HUES64 (cell line): Measurements from ENCODE around the gene TXK.

Source experiments
- H3K27ac ChIP-seq: 2 replicates; pipeline ENCODE4 v1.7.0; 2013; ENCODE audit warnings: low read depth, low read length, inconsistent platforms
- H3K27me3 ChIP-seq: 2 replicates; pipeline ENCODE4 v1.6.1; 2013; ENCODE audit warnings: mild to moderate bottlenecking, low read length; ENCODE audit not compliant: insufficient read depth
- H3K36me3 ChIP-seq: 2 replicates; pipeline ENCODE4 v1.6.1; 2013; ENCODE audit warnings: mild to moderate bottlenecking, low read length; ENCODE audit not compliant: insufficient read depth
- H3K4me1 ChIP-seq: 2 replicates; pipeline ENCODE4 v1.6.1; 2013; ENCODE audit warnings: mild to moderate bottlenecking, low read length, moderate library complexity; ENCODE audit not compliant: insufficient read depth
- H3K4me3 ChIP-seq: 2 replicates; pipeline ENCODE4 v1.5.1; 2013; ENCODE audit warnings: mild to moderate bottlenecking, low read length, moderate library complexity
- H3K9ac ChIP-seq: 2 replicates; pipeline ENCODE4 v1.6.1; 2013; ENCODE audit warnings: mild to moderate bottlenecking, low read depth, low read length
- H3K9me3 ChIP-seq: 2 replicates; pipeline ENCODE4 v1.6.1; 2013; ENCODE audit warnings: low read depth, low read length; ENCODE audit not compliant: insufficient read depth
- WGBS: fragments of 150-250, 120-280 bp; methylation state at CpG from one replicate; pipeline ENCODE4 v1.1.7; 2013; ENCODE audit warnings: missing lambda C conversion rate; 5-methylcytosine and 5-hydroxymethylcytosine counted together

TXK gene

GRCh38 chr4:48049483-48049882 is 84.6 kb downstream of the TXK start:
- Histone ChIP-seq H3K27me3 (no peaks in the 10 kb centered on the region), H3K9me3 (no peaks in the 10 kb centered on the region), H3K9ac (no peak overlapping the region), H3K4me3 (no peak overlapping the region), H3K27ac (no peak overlapping the region), H3K36me3 (no peaks in the 10 kb centered on the region), H3K4me1 (no peaks in the 10 kb centered on the region)
- 92% methylated on average over 8 of the region's 8 CpGs for WGBS

DNA sequence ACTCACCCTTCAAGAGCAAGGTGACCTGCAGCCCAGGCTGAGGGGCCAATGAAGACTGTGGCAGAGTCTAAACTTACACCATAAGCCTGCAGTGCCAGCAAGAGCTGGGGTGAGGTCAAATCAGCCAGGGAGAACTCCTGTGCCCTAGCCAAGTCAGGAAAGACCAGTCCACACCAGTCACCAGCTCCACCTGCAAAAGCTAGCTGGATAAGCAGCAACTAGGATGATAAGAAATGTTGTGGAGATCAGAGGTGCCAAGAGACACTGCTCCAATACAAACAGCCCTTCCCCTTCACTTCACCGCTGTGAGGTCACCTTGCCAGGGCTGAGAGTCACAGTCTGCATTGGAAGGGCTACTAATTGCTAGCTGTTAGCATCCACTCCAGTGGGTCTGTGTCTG is 86.2 kb downstream of the TXK start:
- WGBS = 80% methylated on average over 1 of the region's 1 CpG
- Histone ChIP-seq H3K27me3 (no peaks in the 10 kb centered on the region), H3K9me3 (no peaks in the 10 kb centered on the region), H3K9ac (no peak overlapping the region), H3K4me1 (no peaks in the 10 kb centered on the region), H3K4me3 (no peak overlapping the region), H3K27ac (no peak overlapping the region), H3K36me3 (no peaks in the 10 kb centered on the region)

GRCh38 chr4:48047421-48047844 is 86.6 kb downstream of the TXK start:
- WGBS = 86% methylated on average over 3 of the region's 3 CpGs
- Histone ChIP-seq H3K9me3 (no peaks in the 10 kb centered on the region), H3K9ac (no peak overlapping the region), H3K4me3 (no peak overlapping the region), H3K27ac (no peak overlapping the region), H3K36me3 (no peaks in the 10 kb centered on the region), H3K27me3 (no peaks in the 10 kb centered on the region), H3K4me1 (peaks cover 5% of the 10 kb centered on the region; the same call in 1 of the 2 replicates)

- no peaks in the 10 kb centered on the region for H3K9me3 ChIP-seq
- H3K36me3 ChIP-seq = no peaks in the 10 kb centered on the region
- no peak overlapping the region for H3K4me3 ChIP-seq
- H3K27me3 ChIP-seq = no peaks in the 10 kb centered on the region
- H3K4me1 ChIP-seq = peaks cover 8% of the 10 kb centered on the region; the same call in 1 of the 2 replicates
- 87% methylated on average over 3 of the region's 3 CpGs for WGBS
- H3K27ac ChIP-seq = no peak overlapping the region
- H3K9ac ChIP-seq = no peak overlapping the region
Measured at GRCh38 chr4:48046059-48046458, 88.0 kb downstream of the TXK start.

DNA sequence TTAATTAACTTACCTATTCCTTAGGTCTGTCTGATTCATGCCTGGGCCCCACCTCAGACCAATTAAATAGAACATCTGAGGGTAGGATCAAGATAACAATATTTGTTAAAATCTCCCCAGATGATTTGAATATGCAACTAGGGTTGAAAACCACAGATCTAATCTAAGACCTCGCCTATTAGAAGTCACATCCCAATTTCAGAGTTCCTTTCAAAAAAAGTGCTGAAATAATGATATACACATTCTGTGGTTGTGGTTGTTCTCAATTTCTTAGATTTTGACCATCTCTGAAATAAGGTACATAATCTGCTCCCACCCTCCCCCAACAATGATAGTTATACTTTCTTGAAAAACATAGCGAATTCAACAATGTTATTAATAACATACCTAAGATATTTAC is 89.8 kb downstream of the TXK start:
- Histone ChIP-seq H3K4me1 (peaks cover 8% of the 10 kb centered on the region; the same call in 1 of the 2 replicates), H3K9ac (no peak overlapping the region), H3K4me3 (no peak overlapping the region), H3K9me3 (no peaks in the 10 kb centered on the region), H3K27me3 (no peaks in the 10 kb centered on the region), H3K27ac (no peak overlapping the region), H3K36me3 (no peaks in the 10 kb centered on the region)
- 100% methylated on average over 1 of the region's 2 CpGs for WGBS

DNA sequence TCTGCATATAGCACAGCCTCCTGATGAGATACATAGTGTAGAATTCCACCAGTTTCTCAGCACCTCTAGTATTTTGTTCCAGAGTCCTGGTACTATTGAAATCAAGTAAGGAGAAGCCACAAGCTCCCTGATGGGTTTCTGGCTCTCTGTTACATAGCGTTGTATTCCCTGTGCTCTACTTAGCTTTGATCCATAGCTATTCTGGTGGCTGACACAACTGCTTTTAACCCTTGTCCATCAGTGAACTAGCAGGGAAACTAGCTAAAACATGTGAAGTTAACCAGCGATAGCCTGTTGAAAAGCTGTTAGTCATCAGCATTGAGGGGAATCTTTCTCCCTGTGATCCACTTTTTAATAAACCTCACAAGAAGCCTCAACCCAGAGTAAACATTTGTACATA is 90.5 kb downstream of the TXK start:
- 96% methylated on average over 2 of the region's 2 CpGs for WGBS
- Histone ChIP-seq H3K4me1 (peaks cover 8% of the 10 kb centered on the region; the same call in 1 of the 2 replicates), H3K9me3 (no peaks in the 10 kb centered on the region), H3K9ac (no peak overlapping the region), H3K27ac (no peak overlapping the region), H3K27me3 (no peaks in the 10 kb centered on the region), H3K4me3 (no peak overlapping the region), H3K36me3 (no peaks in the 10 kb centered on the region)

DNA sequence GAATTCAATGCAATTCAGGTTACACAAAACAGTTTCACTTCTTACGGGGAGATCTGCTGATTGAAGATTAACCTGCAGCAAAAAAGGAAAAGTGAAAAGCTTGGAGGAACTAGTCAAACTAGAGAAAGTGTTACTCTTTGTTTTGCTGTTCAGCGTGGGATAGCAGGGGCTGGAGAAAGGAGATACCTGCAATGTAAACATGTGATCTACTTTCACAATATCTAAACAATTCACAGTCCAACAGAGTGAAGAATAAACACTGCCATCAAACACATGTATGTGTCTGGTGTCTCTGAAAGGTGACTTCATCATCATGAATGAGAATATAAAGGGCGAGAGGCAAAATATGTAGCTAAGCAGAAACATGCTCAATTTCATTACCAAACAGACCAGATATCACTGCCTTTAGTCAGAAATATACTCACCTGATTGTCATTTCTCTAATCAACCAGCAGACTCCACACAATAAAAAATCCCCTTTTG is 91.0 kb downstream of the TXK start:
- H3K4me3 ChIP-seq = no peak overlapping the region
- WGBS = 85% methylated on average over 3 of the region's 3 CpGs
- H3K4me1 ChIP-seq = peaks cover 8% of the 10 kb centered on the region; the same call in 1 of the 2 replicates
- no peak overlapping the region for H3K27ac ChIP-seq
- H3K9ac ChIP-seq = no peak overlapping the region
- H3K36me3 ChIP-seq = no peaks in the 10 kb centered on the region
- H3K9me3 ChIP-seq = no peaks in the 10 kb centered on the region
- H3K27me3 ChIP-seq = no peaks in the 10 kb centered on the region

- H3K9me3 ChIP-seq = no peaks in the 10 kb centered on the region
- no peak overlapping the region for H3K4me3 ChIP-seq
- no peaks in the 10 kb centered on the region for H3K27me3 ChIP-seq
- H3K4me1 ChIP-seq = peaks cover 8% of the 10 kb centered on the region; the same call in 1 of the 2 replicates
- no peak overlapping the region for H3K9ac ChIP-seq
- 71% methylated on average over 4 of the region's 4 CpGs for WGBS
- H3K36me3 ChIP-seq = peaks cover 3% of the 10 kb centered on the region; the same call in 1 of the 2 replicates
- H3K27ac ChIP-seq = no peak overlapping the region
Measured at GRCh38 chr4:48041535-48042137, 92.4 kb downstream of the TXK start.

GRCh38 chr4:48039561-48039960 is 94.5 kb downstream of the TXK start:
- Histone ChIP-seq H3K27ac (no peak overlapping the region), H3K27me3 (no peaks in the 10 kb centered on the region), H3K4me1 (peaks cover 8% of the 10 kb centered on the region; the same call in 1 of the 2 replicates)

DNA sequence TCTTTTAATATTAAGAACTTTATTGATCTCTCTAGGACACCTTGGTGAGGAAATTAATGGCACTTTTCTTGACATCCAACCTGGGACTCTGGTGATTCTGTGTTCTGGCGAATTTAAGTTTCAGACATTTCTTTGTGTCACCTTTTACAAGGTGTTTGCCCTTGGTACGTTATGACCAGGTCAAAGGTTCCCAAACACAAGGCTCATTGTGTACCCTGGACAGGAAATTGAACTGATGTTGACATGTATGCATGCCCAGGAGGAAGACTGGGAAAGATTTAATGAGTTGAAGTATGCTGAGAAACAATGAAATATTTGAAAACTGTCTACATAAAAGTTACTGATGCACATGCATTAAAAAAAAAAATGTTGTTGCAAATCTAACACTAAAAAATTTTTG is 95.4 kb downstream of the TXK start:
- peaks cover 8% of the 10 kb centered on the region; the same call in 1 of the 2 replicates for H3K4me1 ChIP-seq
- 47% methylated on average over 2 of the region's 2 CpGs for WGBS
- H3K9ac ChIP-seq = no peak overlapping the region
- peaks cover 13% of the 10 kb centered on the region for H3K36me3 ChIP-seq
- H3K9me3 ChIP-seq = no peaks in the 10 kb centered on the region
- H3K27me3 ChIP-seq = no peaks in the 10 kb centered on the region
- H3K4me3 ChIP-seq = no peak overlapping the region
- no peak overlapping the region for H3K27ac ChIP-seq

More at GRCh38 chr4:48039561-48039960, 94.5 kb downstream of the TXK start:
- Histone ChIP-seq H3K9ac (no peak overlapping the region), H3K4me3 (no peak overlapping the region), H3K36me3 (peaks cover 13% of the 10 kb centered on the region), H3K9me3 (no peaks in the 10 kb centered on the region)

DNA sequence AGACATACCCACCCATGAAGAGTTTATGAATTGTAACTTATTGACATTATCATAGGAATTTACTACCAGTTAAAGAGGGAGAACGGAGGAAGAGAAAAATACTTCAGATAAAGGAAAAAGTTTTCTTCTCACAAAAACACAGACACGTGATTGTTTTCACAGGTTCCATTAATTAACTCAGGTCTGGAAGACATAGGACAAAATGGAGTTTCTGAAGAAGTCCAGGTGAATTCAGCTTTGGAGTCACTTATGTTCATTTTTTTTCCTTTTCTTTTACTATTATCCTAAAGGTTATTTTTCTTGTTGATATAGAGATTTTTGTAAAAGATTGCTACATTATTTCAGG is 97.0 kb downstream of the TXK start:
- Histone ChIP-seq H3K9ac (no peak overlapping the region), H3K36me3 (peaks cover 17% of the 10 kb centered on the region), H3K27me3 (no peaks in the 10 kb centered on the region), H3K4me1 (no peaks in the 10 kb centered on the region), H3K9me3 (no peaks in the 10 kb centered on the region), H3K27ac (no peak overlapping the region), H3K4me3 (no peak overlapping the region)
- 100% methylated on average over 1 of the region's 2 CpGs for WGBS

- H3K27me3 ChIP-seq = no peaks in the 10 kb centered on the region
- 93% methylated on average over 3 of the region's 3 CpGs for WGBS
- no peak overlapping the region for H3K4me3 ChIP-seq
- no peaks in the 10 kb centered on the region for H3K9me3 ChIP-seq
- H3K36me3 ChIP-seq = peaks cover 17% of the 10 kb centered on the region
- H3K27ac ChIP-seq = no peak overlapping the region
- no peaks in the 10 kb centered on the region for H3K4me1 ChIP-seq
- H3K9ac ChIP-seq = no peak overlapping the region
Measured at GRCh38 chr4:48035952-48036351, 98.1 kb downstream of the TXK start.
